RWPE2 (cell line): ENCODE data around the gene C1orf35.
"Not testable (repeated sequence)": the region's sequence is repeated elsewhere in the genome, so short reads cannot be mapped to it uniquely, and the experiment has no call there.

ENCODE experiments used
- ATAC-seq: fragments of 200-7000 bp; cut with Tn5 transposase; 3 replicates; pipeline ENCODE4 v1.9.1; 2021; ENCODE audit warnings: low read depth
- DNase-seq: peaks from one replicate; pipeline ENCODE4 v3.0.0-alpha.2; 2020; ENCODE audit warnings: low spot score
- H3K27ac ChIP-seq: fragments of 450-650 bp; 2 replicates; pipeline ENCODE4 v1.5.1; 2017; ENCODE audit warnings: mild to moderate bottlenecking; ENCODE audit not compliant: poor library complexity, severe bottlenecking
- H3K27me3 ChIP-seq: fragments of 250-450 bp; sonication (Bioruptor Pico); 2 replicates; pipeline ENCODE4 v1.5.1; 2021; ENCODE audit warnings: mild to moderate bottlenecking, moderate library complexity; ENCODE audit not compliant: insufficient read depth, poor library complexity, severe bottlenecking
- H3K36me3 ChIP-seq: fragments of 250-450 bp; sonication (Bioruptor Pico); 2 replicates; pipeline ENCODE4 v1.5.1; 2020; ENCODE audit warnings: low read depth, mild to moderate bottlenecking, moderate library complexity
- H3K4me1 ChIP-seq: fragments of 250-450 bp; sonication (Bioruptor Pico); 2 replicates; pipeline ENCODE4 v1.5.1; 2021; ENCODE audit warnings: mild to moderate bottlenecking, moderate library complexity; ENCODE audit not compliant: insufficient read depth, poor library complexity, severe bottlenecking
- H3K4me3 ChIP-seq: fragments of 250-450 bp; sonication (Bioruptor Pico); 2 replicates; pipeline ENCODE4 v1.5.1; 2021; ENCODE audit warnings: mild to moderate bottlenecking, moderate library complexity; ENCODE audit not compliant: severe bottlenecking
- H3K9me3 ChIP-seq: fragments of 250-450 bp; sonication (Bioruptor Pico); 2 replicates; pipeline ENCODE4 v1.5.1; 2021; ENCODE audit warnings: mild to moderate bottlenecking, moderate library complexity; ENCODE audit not compliant: severe bottlenecking
- CTCF ChIP-seq: fragments of 450-650 bp; IDR thresholded peaks from one replicate; pipeline ENCODE4 v1.5.1; 2017; ENCODE audit warnings: mild to moderate bottlenecking, moderate library complexity; ENCODE audit not compliant: poor library complexity, severe bottlenecking

Gene C1orf35

DNA sequence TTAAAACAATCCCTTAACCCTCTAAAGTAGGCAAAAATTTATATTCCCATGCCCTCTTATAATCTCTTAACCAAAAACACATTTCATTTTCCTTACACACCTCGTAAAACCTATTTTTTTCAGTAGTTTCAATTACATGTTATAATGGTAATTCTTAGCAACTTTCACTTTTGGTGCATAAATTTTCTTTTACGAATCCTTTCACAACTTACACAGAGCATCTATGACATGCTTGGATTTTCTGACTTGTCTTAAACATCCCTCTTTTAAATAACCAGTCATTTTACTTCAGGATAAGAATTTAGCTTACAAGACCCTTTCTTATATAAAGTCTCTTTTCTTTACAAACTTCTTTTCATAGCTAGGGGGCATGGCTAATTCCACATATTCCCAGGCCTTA is 14.9 kb upstream of the C1orf35 start:
- TF ChIP-seq CTCF: no peak
- no peak overlapping the region for H3K27ac ChIP-seq
- H3K27me3 ChIP-seq: no peaks in the 10 kb centered on the region
- ATAC-seq (no peak), DNase-seq (no peak)
- H3K36me3 ChIP-seq: no peaks in the 10 kb centered on the region
- no peaks in the 10 kb centered on the region for H3K9me3 ChIP-seq
- no peaks in the 10 kb centered on the region for H3K4me1 ChIP-seq
- no peak overlapping the region for H3K4me3 ChIP-seq

DNA sequence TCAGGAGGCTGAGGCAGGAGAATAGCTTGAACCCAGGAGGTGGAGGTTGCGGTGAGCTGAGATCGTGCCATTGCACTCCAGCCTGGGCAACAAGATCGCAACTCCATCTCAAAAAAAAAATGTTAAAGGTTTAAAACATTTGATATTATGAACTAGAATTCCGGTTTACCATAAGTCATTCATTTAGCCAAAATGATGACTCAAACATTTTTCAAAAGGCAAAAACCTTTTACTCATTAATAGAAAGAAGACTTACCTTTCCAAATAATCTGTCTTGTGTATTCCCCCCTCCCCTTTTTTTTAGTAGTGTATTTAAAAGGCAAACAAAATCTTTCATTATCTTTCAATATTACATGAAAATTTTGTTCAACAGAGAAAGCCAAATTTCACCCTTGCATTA is 14.2 kb upstream of the C1orf35 start:
- Histone ChIP-seq H3K4me3 (no peak overlapping the region), H3K9me3 (no peaks in the 10 kb centered on the region), H3K4me1 (no peaks in the 10 kb centered on the region), H3K36me3 (no peaks in the 10 kb centered on the region), H3K27me3 (no peaks in the 10 kb centered on the region), H3K27ac (no peak overlapping the region)
- TF ChIP-seq CTCF: no peak
- ATAC-seq: no peak
- DNase-seq: no peak

- Histone ChIP-seq H3K4me1 (no peaks in the 10 kb centered on the region), H3K4me3 (no peak overlapping the region)
Observed at GRCh38 chr1:228114827-228115226, 11.7 kb upstream of the C1orf35 start.

DNA sequence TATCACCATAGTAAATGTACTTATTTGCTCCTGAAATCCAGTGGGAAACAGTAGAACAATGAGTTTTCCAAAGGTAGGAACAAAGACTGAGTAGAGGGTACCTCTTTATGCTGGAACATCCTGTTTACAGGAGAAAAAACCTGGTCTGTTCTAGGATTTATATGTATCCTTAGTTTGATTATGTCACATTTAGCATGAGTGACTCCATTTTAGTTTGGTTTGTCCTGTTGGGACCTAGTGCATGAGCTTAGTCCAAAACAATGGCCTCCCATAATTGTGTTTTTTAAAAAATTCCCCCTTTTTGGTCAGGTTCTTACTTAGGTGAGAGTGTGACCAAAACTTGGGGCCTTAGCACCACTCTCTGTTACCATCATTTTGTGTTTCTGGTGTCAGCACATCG is 9.5 kb upstream of the C1orf35 start:
- TF ChIP-seq CTCF: no peak
- no peaks in the 10 kb centered on the region for H3K27me3 ChIP-seq
- ATAC-seq: no peak
- no peaks in the 10 kb centered on the region for H3K4me1 ChIP-seq
- no peak overlapping the region for H3K4me3 ChIP-seq
- DNase-seq: no peak
- no peak overlapping the region for H3K27ac ChIP-seq
- no peaks in the 10 kb centered on the region for H3K36me3 ChIP-seq
- no peaks in the 10 kb centered on the region for H3K9me3 ChIP-seq

More at GRCh38 chr1:228114827-228115226, 11.7 kb upstream of the C1orf35 start:
- no peaks in the 10 kb centered on the region for H3K36me3 ChIP-seq
- TF ChIP-seq CTCF: no peak
- DNase-seq (no peak), ATAC-seq (no peak)
- H3K27me3 ChIP-seq: no peaks in the 10 kb centered on the region
- H3K9me3 ChIP-seq: no peaks in the 10 kb centered on the region
- H3K27ac ChIP-seq: no peak overlapping the region

- no peak for TF ChIP-seq CTCF
- Histone ChIP-seq H3K27ac (no peak overlapping the region), H3K4me1 (no peaks in the 10 kb centered on the region), H3K36me3 (no peaks in the 10 kb centered on the region), H3K9me3 (no peaks in the 10 kb centered on the region), H3K27me3 (no peaks in the 10 kb centered on the region), H3K4me3 (no peak overlapping the region)
- DNase-seq (no peak), ATAC-seq (no peak)
Observed at GRCh38 chr1:228112167-228112566, 9.0 kb upstream of the C1orf35 start.

GRCh38 chr1:228111315-228111714 is 8.2 kb upstream of the C1orf35 start:
- not testable (repeated sequence) for H3K27ac ChIP-seq, H3K27me3 ChIP-seq, H3K4me3 ChIP-seq, H3K9me3 ChIP-seq, H3K36me3 ChIP-seq, DNase-seq, ATAC-seq, H3K4me1 ChIP-seq
